ENCODE data around the gene RNASEH2C. TPM values are rescaled to one million over a fixed set of nuclear protein-coding genes. Genes with fewer than 3 reads are reported as not detected.

The RNASEH2C gene
- total and polyA plus RNA-seq, 9 donors = 17.9 to 154 (median 49.7) TPM

DNA sequence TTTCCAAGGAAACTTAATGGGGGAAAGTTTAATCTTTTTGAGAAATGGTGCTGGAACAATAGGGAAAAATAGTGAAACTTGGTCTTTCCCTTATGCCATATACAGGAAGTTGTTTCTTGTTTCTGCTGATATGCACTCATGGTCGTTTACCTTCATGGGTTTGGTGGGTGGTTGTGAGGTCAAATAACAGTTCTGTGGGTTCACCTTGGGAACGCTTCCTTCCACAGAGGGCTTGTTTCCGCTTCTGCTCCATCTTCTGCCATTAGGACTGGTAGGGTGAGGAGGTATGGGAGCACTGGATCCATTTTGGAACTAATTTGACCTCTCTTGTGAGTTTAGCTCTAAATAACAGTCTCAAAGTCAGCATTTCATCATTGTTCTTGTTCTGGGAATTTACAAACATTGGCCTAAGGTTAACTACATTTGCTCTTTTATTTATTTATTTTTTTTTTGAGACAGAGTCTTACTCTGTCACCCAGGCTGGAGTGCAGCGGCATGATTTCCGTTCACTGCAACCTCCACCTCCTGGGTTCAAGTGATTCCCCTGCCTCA is 40.3 kb downstream of the RNASEH2C start:
- Histone ChIP-seq H3K4me3 (no peak overlapping the region), H3K27me3 (no peaks in the 10 kb centered on the region), H3K27ac (no peak overlapping the region), H3K9me3 (no peaks in the 10 kb centered on the region), H3K4me1 (ENCODE audit: insufficient read depth) (peaks cover 1% of the 10 kb centered on the region), H3K36me3 (no peaks in the 10 kb centered on the region)
- 75 to 78% (median 78%) methylated on average over 5 of the region's 5 CpGs for WGBS, 3 donors
- intact Hi-C loops (cut with DNase I) = no loop called here
- TF ChIP-seq EP300 (IDR thresholded peaks at IDR 0.05) = no peak
- TF ChIP-seq POLR2A (IDR thresholded peaks at IDR 0.05) = no peak
- TF ChIP-seq, protein P1, sequence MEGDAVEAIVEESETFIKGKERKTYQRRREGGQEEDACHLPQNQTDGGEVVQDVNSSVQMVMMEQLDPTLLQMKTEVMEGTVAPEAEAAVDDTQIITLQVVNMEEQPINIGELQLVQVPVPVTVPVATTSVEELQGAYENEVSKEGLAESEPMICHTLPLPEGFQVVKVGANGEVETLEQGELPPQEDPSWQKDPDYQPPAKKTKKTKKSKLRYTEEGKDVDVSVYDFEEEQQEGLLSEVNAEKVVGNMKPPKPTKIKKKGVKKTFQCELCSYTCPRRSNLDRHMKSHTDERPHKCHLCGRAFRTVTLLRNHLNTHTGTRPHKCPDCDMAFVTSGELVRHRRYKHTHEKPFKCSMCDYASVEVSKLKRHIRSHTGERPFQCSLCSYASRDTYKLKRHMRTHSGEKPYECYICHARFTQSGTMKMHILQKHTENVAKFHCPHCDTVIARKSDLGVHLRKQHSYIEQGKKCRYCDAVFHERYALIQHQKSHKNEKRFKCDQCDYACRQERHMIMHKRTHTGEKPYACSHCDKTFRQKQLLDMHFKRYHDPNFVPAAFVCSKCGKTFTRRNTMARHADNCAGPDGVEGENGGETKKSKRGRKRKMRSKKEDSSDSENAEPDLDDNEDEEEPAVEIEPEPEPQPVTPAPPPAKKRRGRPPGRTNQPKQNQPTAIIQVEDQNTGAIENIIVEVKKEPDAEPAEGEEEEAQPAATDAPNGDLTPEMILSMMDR (IDR thresholded peaks at IDR 0.05) = no peak
- no peak for DNase-seq

DNA sequence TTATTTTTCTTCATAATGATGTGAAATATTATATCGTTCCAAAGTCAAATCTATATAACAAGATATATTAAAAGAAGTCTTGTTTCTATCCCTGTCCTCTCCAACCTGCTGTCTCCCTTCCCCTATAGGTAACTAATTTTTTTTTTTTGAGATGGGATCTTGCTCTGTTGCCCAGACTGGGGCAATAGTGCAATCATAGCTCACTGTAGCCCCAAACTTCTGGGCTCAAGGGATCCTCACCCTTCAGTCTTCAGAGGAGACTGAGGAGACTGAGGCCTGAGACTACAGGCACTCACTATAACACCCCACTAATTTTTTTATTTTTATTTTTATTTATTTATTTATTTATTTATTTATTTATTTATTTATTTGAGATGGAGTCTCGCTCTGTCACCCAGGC is 47.6 kb downstream of the RNASEH2C start:
- DNase-seq = no peak
- intact Hi-C loops (cut with DNase I) = no loop called here
- TF ChIP-seq EP300 (IDR thresholded peaks at IDR 0.05) (no peak), POLR2A (IDR thresholded peaks at IDR 0.05) (no peak)
- TF ChIP-seq, protein P1 (IDR thresholded peaks at IDR 0.05) = no peak
- WGBS, 3 donors = 78 to 89% (median 81%) methylated on average over 2 of the region's 2 CpGs
- Histone ChIP-seq H3K4me3 (no peak overlapping the region), H3K36me3 (no peaks in the 10 kb centered on the region), H3K4me1 (ENCODE audit: insufficient read depth) (no peaks in the 10 kb centered on the region), H3K27me3 (no peaks in the 10 kb centered on the region), H3K9me3 (no peaks in the 10 kb centered on the region), H3K27ac (no peak overlapping the region)

DNA sequence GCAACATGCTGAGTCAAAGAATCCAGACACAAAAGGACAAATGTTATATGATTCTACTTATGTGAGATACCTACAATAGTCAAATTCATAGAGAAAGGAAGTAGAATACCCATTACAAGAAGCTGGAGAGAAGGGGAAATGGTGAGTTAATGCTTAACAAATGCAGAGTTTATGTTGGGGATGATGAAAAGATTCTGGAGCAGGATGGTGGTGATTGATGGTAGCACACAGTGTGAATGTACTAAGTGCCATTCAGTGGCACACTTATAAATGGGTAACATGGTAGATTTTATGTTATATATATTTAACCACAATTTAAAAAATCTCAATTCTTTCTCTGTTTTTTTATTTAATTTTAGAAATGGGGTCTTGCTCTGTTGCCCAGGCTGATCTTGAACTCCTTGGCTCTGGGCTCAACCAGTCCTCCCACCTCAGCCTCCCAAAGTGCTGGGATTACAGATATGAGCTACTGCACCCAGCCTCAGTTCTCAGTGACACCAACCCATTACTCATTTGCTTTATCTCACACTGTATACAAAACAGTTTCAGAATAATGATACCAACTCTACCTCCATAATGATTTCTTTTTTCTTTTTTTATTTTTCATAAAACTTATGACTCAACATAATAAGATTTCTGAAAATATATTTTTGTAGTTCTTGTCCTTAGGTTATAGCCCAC is 48.3 kb downstream of the RNASEH2C start:
- intact Hi-C loops (cut with DNase I) = no loop called here
- Histone ChIP-seq H3K4me1 (ENCODE audit: insufficient read depth) (no peaks in the 10 kb centered on the region), H3K9me3 (no peaks in the 10 kb centered on the region), H3K4me3 (no peak overlapping the region), H3K27me3 (no peaks in the 10 kb centered on the region), H3K27ac (no peak overlapping the region), H3K36me3 (no peaks in the 10 kb centered on the region)
- TF ChIP-seq POLR2A (IDR thresholded peaks at IDR 0.05) = no peak
- TF ChIP-seq EP300 (IDR thresholded peaks at IDR 0.05) = no peak
- TF ChIP-seq, protein P1 (IDR thresholded peaks at IDR 0.05) = no peak
- no peak for DNase-seq

Small RNAs within 50 kb of the gene (small RNA-seq; reads per million reads assigned to genes)
- gene RN7SL309P = not detected

Other genes with a start within 250 kb of the RNASEH2C start
- gene MALAT1, start 221.8 kb downstream of the RNASEH2C start, total RNA-seq = over 10,000 TPM in 4 of 7 donors, 1,000 to 10,000 TPM in 3; 4,813 to 13,132 (median 10,519) TPM
- 100 to 1,000 TPM; 396 to 616 TPM for gene MALAT1, start 221.8 kb downstream of the RNASEH2C start, polyA plus RNA-seq
- gene SCYL1, start 195.7 kb downstream of the RNASEH2C start, total RNA-seq = 100 to 1,000 TPM in 1 of 7 donors, 10 to 100 TPM in 6; 59.0 to 118 (median 96.2) TPM
- 10 to 100 TPM; 11.7 to 71.6 TPM for gene SCYL1, start 195.7 kb downstream of the RNASEH2C start, polyA plus RNA-seq
- gene LTBP3, start 162.4 kb downstream of the RNASEH2C start, total RNA-seq = 100 to 1,000 TPM; 143 to 292 (median 198) TPM
- gene LTBP3, start 162.4 kb downstream of the RNASEH2C start, polyA plus RNA-seq = 100 to 1,000 TPM in 1 of 2 donors, 10 to 100 TPM in 1; 35.9 to 130 TPM
- 10 to 100 TPM; 26.6 to 59.5 (median 39.2) TPM for gene ZNRD2, start 150.3 kb downstream of the RNASEH2C start, total RNA-seq
- 10 to 100 TPM in 1 of 2 donors, 1 to 10 TPM in 1; 2.3 to 61.8 TPM for gene ZNRD2, start 150.3 kb downstream of the RNASEH2C start, polyA plus RNA-seq
- gene FAM89B, start 148.3 kb downstream of the RNASEH2C start, total RNA-seq = 10 to 100 TPM; 41.0 to 74.0 (median 53.3) TPM
- 10 to 100 TPM in 1 of 2 donors, 1 to 10 TPM in 1; 1.9 to 47.8 TPM for gene FAM89B, start 148.3 kb downstream of the RNASEH2C start, polyA plus RNA-seq
- 10 to 100 TPM; 21.7 to 63.0 (median 40.3) TPM for gene EHBP1L1, start 144.7 kb downstream of the RNASEH2C start, total RNA-seq
- gene EHBP1L1, start 144.7 kb downstream of the RNASEH2C start, polyA plus RNA-seq = 10 to 100 TPM; 24.5 to 42.4 TPM
- gene KCNK7, start 125.0 kb downstream of the RNASEH2C start, total RNA-seq = 1 to 10 TPM in 3 of 7 donors, under 1 TPM in 4; 0.65 to 4.0 (median 0.95) TPM
- gene KCNK7, start 125.0 kb downstream of the RNASEH2C start, polyA plus RNA-seq = 1 to 10 TPM in 1 of 2 donors, not detected in 1; 1.5 TPM
- 10 to 100 TPM; 23.2 to 51.9 (median 46.0) TPM for gene MAP3K11, start 106.6 kb downstream of the RNASEH2C start, total RNA-seq
- 10 to 100 TPM in 1 of 2 donors, 1 to 10 TPM in 1; 6.7 to 27.9 TPM for gene MAP3K11, start 106.6 kb downstream of the RNASEH2C start, polyA plus RNA-seq
- 10 to 100 TPM; 10.6 to 42.1 (median 28.2) TPM for gene PCNX3, start 105.0 kb downstream of the RNASEH2C start, total RNA-seq
- 10 to 100 TPM in 1 of 2 donors, 1 to 10 TPM in 1; 3.3 to 14.8 TPM for gene PCNX3, start 105.0 kb downstream of the RNASEH2C start, polyA plus RNA-seq
- 10 to 100 TPM; 15.0 to 48.2 (median 42.6) TPM for gene SIPA1, start 82.7 kb downstream of the RNASEH2C start, total RNA-seq
- gene SIPA1, start 82.7 kb downstream of the RNASEH2C start, polyA plus RNA-seq = 10 to 100 TPM; 10.0 to 26.7 TPM
- 100 to 1,000 TPM in 1 of 7 donors, 10 to 100 TPM in 6; 50.8 to 102 (median 91.6) TPM for gene RELA, start 57.9 kb downstream of the RNASEH2C start, total RNA-seq
- gene RELA, start 57.9 kb downstream of the RNASEH2C start, polyA plus RNA-seq = 10 to 100 TPM; 52.0 to 55.0 TPM
- 100 to 1,000 TPM in 1 of 7 donors, 10 to 100 TPM in 6; 64.5 to 110 (median 78.2) TPM for gene KAT5, start 8.5 kb downstream of the RNASEH2C start, total RNA-seq
- gene KAT5, start 8.5 kb downstream of the RNASEH2C start, polyA plus RNA-seq = 10 to 100 TPM; 56.1 to 67.0 TPM
- 10 to 100 TPM in 2 of 7 donors, 1 to 10 TPM in 5; 4.6 to 14.7 (median 8.6) TPM for gene AP5B1, start 60.2 kb upstream of the RNASEH2C start, total RNA-seq
- gene AP5B1, start 60.2 kb upstream of the RNASEH2C start, polyA plus RNA-seq = 1 to 10 TPM; 2.3 to 6.6 TPM
- gene OVOL1, start 66.3 kb upstream of the RNASEH2C start, total RNA-seq = 1 to 10 TPM in 1 of 7 donors, under 1 TPM in 2, not detected in 4; 0.24 to 3.6 (median 0.31) TPM
- gene OVOL1, start 66.3 kb upstream of the RNASEH2C start, polyA plus RNA-seq = not detected
- 1 to 10 TPM in 4 of 7 donors, under 1 TPM in 2, not detected in 1; 0.66 to 3.0 (median 1.6) TPM for gene SNX32, start 113.2 kb upstream of the RNASEH2C start, total RNA-seq
- gene SNX32, start 113.2 kb upstream of the RNASEH2C start, polyA plus RNA-seq = under 1 TPM; 0.40 to 0.80 TPM
- 100 to 1,000 TPM; 215 to 585 (median 476) TPM for gene CFL1, start 137.4 kb upstream of the RNASEH2C start, total RNA-seq
- gene CFL1, start 137.4 kb upstream of the RNASEH2C start, polyA plus RNA-seq = 100 to 1,000 TPM; 327 to 693 TPM
- gene MUS81, start 139.6 kb upstream of the RNASEH2C start, total RNA-seq = 10 to 100 TPM; 36.9 to 87.0 (median 55.7) TPM
- 10 to 100 TPM; 15.9 to 55.9 TPM for gene MUS81, start 139.6 kb upstream of the RNASEH2C start, polyA plus RNA-seq
- 100 to 1,000 TPM in 5 of 7 donors, 10 to 100 TPM in 2; 48.2 to 172 (median 144) TPM for gene EFEMP2, start 152.0 kb upstream of the RNASEH2C start, total RNA-seq
- 100 to 1,000 TPM in 1 of 2 donors, 10 to 100 TPM in 1; 46.6 to 109 TPM for gene EFEMP2, start 152.0 kb upstream of the RNASEH2C start, polyA plus RNA-seq
- 1 to 10 TPM in 2 of 7 donors, under 1 TPM in 5; 0.30 to 1.3 (median 0.81) TPM for gene CTSW, start 159.0 kb upstream of the RNASEH2C start, total RNA-seq
- under 1 TPM; 0.75 to 0.91 TPM for gene CTSW, start 159.0 kb upstream of the RNASEH2C start, polyA plus RNA-seq
- 10 to 100 TPM; 32.5 to 71.7 (median 44.2) TPM for gene FIBP, start 167.7 kb upstream of the RNASEH2C start, total RNA-seq
- 10 to 100 TPM; 40.1 to 74.2 TPM for gene FIBP, start 167.7 kb upstream of the RNASEH2C start, polyA plus RNA-seq
- 10 to 100 TPM; 31.5 to 85.0 (median 58.1) TPM for gene CCDC85B, start 169.9 kb upstream of the RNASEH2C start, total RNA-seq
- gene CCDC85B, start 169.9 kb upstream of the RNASEH2C start, polyA plus RNA-seq = 10 to 100 TPM in 1 of 2 donors, not detected in 1; 41.5 TPM
- 1 to 10 TPM in 4 of 7 donors, under 1 TPM in 3; 0.61 to 9.4 (median 1.1) TPM for gene FOSL1, start 179.6 kb upstream of the RNASEH2C start, total RNA-seq
- gene FOSL1, start 179.6 kb upstream of the RNASEH2C start, polyA plus RNA-seq = 1 to 10 TPM in 1 of 2 donors, under 1 TPM in 1; 0.94 to 1.0 TPM
- 10 to 100 TPM; 13.7 to 70.5 (median 38.4) TPM for gene C11orf68, start 198.3 kb upstream of the RNASEH2C start, total RNA-seq
- gene C11orf68, start 198.3 kb upstream of the RNASEH2C start, polyA plus RNA-seq = 10 to 100 TPM; 20.5 to 57.8 TPM
- 10 to 100 TPM; 40.2 to 84.4 (median 78.3) TPM for gene DRAP1, start 198.6 kb upstream of the RNASEH2C start, total RNA-seq
- 10 to 100 TPM; 22.2 to 86.7 TPM for gene DRAP1, start 198.6 kb upstream of the RNASEH2C start, polyA plus RNA-seq
- not detected for gene TSGA10IP, start 224.7 kb upstream of the RNASEH2C start, total RNA-seq
- not detected for gene TSGA10IP, start 224.7 kb upstream of the RNASEH2C start, polyA plus RNA-seq
- gene SART1, start 240.9 kb upstream of the RNASEH2C start, total RNA-seq = 10 to 100 TPM; 41.4 to 64.9 (median 57.0) TPM
- 10 to 100 TPM in 1 of 2 donors, 1 to 10 TPM in 1; 8.8 to 52.4 TPM for gene SART1, start 240.9 kb upstream of the RNASEH2C start, polyA plus RNA-seq

All from ovary (tissue), 9 donors.